DMS53 treated with DMSO at 0.1 percent for 48 hours (cell line): Measurements from ENCODE around the gene THOC7.

Experiments
- DNase-seq: peaks from one replicate; lab custom pipeline; 2025; ENCODE audit not compliant: unreplicated experiment; lab: John Stamatoyannopoulos, UW

Gene THOC7

GRCh38 chr3:63845215-63845614, 18.4 kb downstream of the THOC7 start:
- no peak for DNase-seq

GRCh38 chr3:63842127-63842526, 21.5 kb downstream of the THOC7 start:
- no peak for DNase-seq

GRCh38 chr3:63841704-63842103, 21.9 kb downstream of the THOC7 start:
- DNase-seq = no peak

GRCh38 chr3:63832395-63832794, 31.2 kb downstream of the THOC7 start:
- DNase-seq = no peak

- DNase-seq = no peak
These were observed 33.1 kb downstream of the THOC7 start for GRCh38 chr3:63830526-63830925.

- no peak for DNase-seq
These were observed 39.3 kb downstream of the THOC7 start for GRCh38 chr3:63824309-63824708.

GRCh38 chr3:63819151-63819398, 44.5 kb downstream of the THOC7 start, which contains the start of gene C3orf49:
TSS of gene C3orf49 (plus strand) at chr3:63819299. CDS start at chr3:63819472, 173 bp downstream.
- no peak for DNase-seq

- DNase-seq = no peak
These were observed 45.1 kb downstream of the THOC7 start for GRCh38 chr3:63818282-63819150.

- no peak for DNase-seq
These were observed 46.4 kb downstream of the THOC7 start for GRCh38 chr3:63817225-63817624.

- DNase-seq = no peak
These were observed 49.4 kb downstream of the THOC7 start for GRCh38 chr3:63814237-63814636.

GRCh38 chr3:63809607-63810006, 54.0 kb downstream of the THOC7 start:
- DNase-seq = no peak

GRCh38 chr3:63808633-63809032, 55.0 kb downstream of the THOC7 start:
- DNase-seq = no peak

- DNase-seq = no peak
These were observed 55.5 kb downstream of the THOC7 start for GRCh38 chr3:63807961-63808565.

GRCh38 chr3:63803911-63804310, 59.7 kb downstream of the THOC7 start:
- no peak for DNase-seq

- DNase-seq = no peak
These were observed 63.5 kb downstream of the THOC7 start for GRCh38 chr3:63800097-63800496.

GRCh38 chr3:63798949-63799348, 64.7 kb downstream of the THOC7 start:
- DNase-seq = no peak

- no peak for DNase-seq
These were observed 65.1 kb downstream of the THOC7 start for GRCh38 chr3:63798544-63798943.

GRCh38 chr3:63795438-63795837, 68.2 kb downstream of the THOC7 start:
- no peak for DNase-seq

- DNase-seq = no peak
These were observed 71.6 kb downstream of the THOC7 start for GRCh38 chr3:63791974-63792373.
